Activated CD8-positive, alpha-beta memory T cell treated with anti-CD3 and anti-CD28 coated beads, Interleukin-2, amount 50 U/mL, for 1 hour (primary cell): Measurements from ENCODE around the gene CDHR2.

ENCODE experiments used
- DNase-seq: peaks from one replicate; pipeline ENCODE4 v3.0.0-alpha.2; 2020; ENCODE audit errors: extremely low read depth

The CDHR2 gene

DNA sequence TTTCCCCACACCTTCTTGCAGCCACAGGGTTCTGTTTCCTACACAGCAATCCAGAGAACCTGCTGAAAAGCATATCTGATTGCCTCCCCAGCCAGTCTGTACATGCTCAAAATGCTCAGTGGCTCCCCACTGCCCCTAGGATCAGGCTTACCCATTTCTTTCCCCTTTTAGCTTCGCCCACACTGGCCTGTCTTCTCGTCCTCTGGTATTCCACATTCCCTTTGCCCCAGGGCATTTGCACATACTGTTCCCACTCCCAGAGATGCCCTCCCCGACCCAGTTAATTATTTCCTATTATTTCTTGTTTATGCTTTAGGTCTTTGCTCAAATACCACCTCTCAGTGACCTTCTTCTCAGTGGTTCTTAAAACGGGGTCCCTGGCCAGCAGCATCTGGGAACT is 91.5 kb downstream of the CDHR2 start:
- no peak for DNase-seq

- no peak for DNase-seq
Observed at GRCh38 chr5:176642675-176643490, 93.7 kb downstream of the CDHR2 start.

DNA sequence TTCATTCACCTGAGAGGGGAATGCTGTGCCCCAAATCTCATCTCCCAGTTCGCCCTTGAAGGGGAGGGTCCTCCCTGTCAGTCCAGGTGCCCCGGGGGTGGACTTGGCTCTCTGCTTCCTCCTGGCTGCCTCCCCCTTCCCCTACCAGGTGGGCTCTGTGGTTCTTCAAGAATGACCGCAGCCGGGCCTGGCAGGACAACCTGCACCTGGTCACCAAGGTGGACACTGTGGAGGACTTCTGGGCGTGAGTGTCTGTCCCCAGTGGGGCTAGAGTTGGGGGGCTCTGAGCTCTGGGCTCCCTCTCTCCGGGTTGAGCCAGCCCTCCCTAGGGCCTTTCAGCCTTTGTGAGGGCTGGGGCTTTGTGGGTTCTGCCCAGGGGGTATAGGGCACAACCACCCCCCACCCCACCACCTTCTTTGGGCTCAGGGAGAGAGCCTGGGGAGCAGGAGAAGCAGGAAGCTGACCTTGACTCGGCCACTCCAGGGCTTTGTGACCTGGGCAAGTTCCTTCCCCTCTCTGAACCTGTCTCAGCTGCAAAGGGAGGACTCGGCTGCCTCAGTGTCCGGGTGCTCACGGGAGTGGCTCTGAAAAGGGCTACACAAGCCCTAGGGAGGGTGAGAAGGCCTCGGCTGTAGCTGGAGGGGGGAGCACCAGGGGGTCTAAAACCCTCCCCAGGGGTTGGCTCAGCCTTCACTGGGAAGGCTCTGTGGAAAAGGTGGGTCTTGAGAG is 94.5 kb downstream of the CDHR2 start:
- DNase-seq = no peak

DNA sequence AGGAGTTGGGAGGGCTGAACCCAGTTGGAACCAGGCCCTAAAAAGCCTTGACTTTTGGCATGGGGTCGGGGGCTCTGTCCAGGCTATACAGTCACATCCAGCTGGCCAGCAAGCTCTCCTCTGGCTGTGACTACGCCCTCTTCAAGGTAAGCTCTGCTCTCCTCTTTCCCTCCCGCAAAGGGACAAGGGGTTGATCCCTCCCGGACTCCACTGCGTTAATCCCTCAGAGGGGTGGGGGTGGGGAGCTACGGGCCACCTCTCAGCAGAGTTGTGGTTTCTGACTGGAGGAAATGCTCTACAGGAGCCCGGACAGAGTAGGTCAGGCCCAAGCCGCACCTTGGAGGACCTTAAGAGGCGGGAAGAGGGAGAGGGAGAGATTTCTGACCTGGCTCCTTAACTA is 95.2 kb downstream of the CDHR2 start:
- no peak for DNase-seq

GRCh38 chr5:176644878-176645670 is 95.9 kb downstream of the CDHR2 start:
- no peak for DNase-seq
